SK-N-SH treated with all-trans-retinoic acid at 6 μM for 48 hours (cell line): ENCODE data around the gene GPRC5A.

Source experiments
- ATAC-seq: fragments of 200-7000 bp; cut with Tn5 transposase; 3 replicates; pipeline ENCODE4 v1.9.1; 2020; ENCODE audit warnings: mild to moderate bottlenecking, moderate library complexity
- ARNTL ChIP-seq: fragments of 450-650 bp; formaldehyde crosslinking; IDR thresholded peaks from 2 replicates; pipeline ENCODE4 v1.5.0; 2020; ENCODE audit warnings: low read depth, mild to moderate bottlenecking, moderate library complexity, borderline replicate concordance
- BACH2 ChIP-seq: fragments of 250-450 bp; sonication (Bioruptor Pico); IDR thresholded peaks from 2 replicates; pipeline ENCODE4 v1.9.0; 2021; ENCODE audit warnings: mild to moderate bottlenecking, borderline replicate concordance
- CREB5 ChIP-seq: fragments of 250-450 bp; sonication (Bioruptor Pico); IDR thresholded peaks from 2 replicates; pipeline ENCODE4 v1.5.1; 2020; ENCODE audit warnings: low read depth, mild to moderate bottlenecking, moderate library complexity
- CSDC2 ChIP-seq: fragments of 250-450 bp; sonication (Bioruptor Pico); IDR thresholded peaks from 2 replicates; pipeline ENCODE4 v1.5.0; 2020; ENCODE audit warnings: mild to moderate bottlenecking, moderate library complexity
- CSRNP3 ChIP-seq: fragments of 250-450 bp; sonication (Bioruptor Pico); IDR thresholded peaks from 2 replicates; pipeline ENCODE4 v1.5.1; 2021; ENCODE audit warnings: mild to moderate bottlenecking, moderate library complexity
- ESRRG ChIP-seq: fragments of 250-450 bp; sonication (Bioruptor Pico); IDR thresholded peaks from 2 replicates; pipeline ENCODE4 v1.6.1; 2021; ENCODE audit warnings: mild to moderate bottlenecking
- ISL1 ChIP-seq: fragments of 250-450 bp; sonication (Bioruptor Pico); IDR thresholded peaks from 2 replicates; pipeline ENCODE4 v2.1.2; 2022; ENCODE audit warnings: mild to moderate bottlenecking, moderate library complexity
- PATZ1 ChIP-seq: fragments of 250-450 bp; sonication (Bioruptor Pico); IDR thresholded peaks from 2 replicates; pipeline ENCODE4 v1.8.0; 2020; ENCODE audit warnings: mild to moderate bottlenecking, moderate library complexity, borderline replicate concordance
- PPARA ChIP-seq: fragments of 250-450 bp; sonication (Bioruptor Pico); IDR thresholded peaks from 2 replicates; pipeline ENCODE4 v1.5.0; 2020; ENCODE audit warnings: mild to moderate bottlenecking, borderline replicate concordance
- RARB ChIP-seq: fragments of 250-450 bp; sonication (Bioruptor Pico); IDR thresholded peaks from 2 replicates; pipeline ENCODE4 v1.8.0; 2021; ENCODE audit warnings: mild to moderate bottlenecking, moderate library complexity
- SNAI2 ChIP-seq: fragments of 250-450 bp; sonication (Bioruptor Pico); IDR thresholded peaks from 2 replicates; pipeline ENCODE4 v1.5.0; 2020; ENCODE audit warnings: mild to moderate bottlenecking, moderate library complexity
- TCF4 ChIP-seq: fragments of 250-450 bp; sonication (Bioruptor Pico); IDR thresholded peaks from 2 replicates; pipeline ENCODE4 v1.8.0; 2021; ENCODE audit warnings: mild to moderate bottlenecking, moderate library complexity, borderline replicate concordance
- TOX ChIP-seq: fragments of 250-450 bp; sonication (Bioruptor Pico); IDR thresholded peaks from 2 replicates; pipeline ENCODE4 v1.8.0; 2021; ENCODE audit warnings: mild to moderate bottlenecking, moderate library complexity, borderline replicate concordance
- ZC3H10 ChIP-seq: fragments of 250-450 bp; sonication (Bioruptor Pico); IDR thresholded peaks from 2 replicates; pipeline ENCODE4 v1.5.1; 2021; ENCODE audit warnings: mild to moderate bottlenecking, moderate library complexity
- ZFP3 ChIP-seq: fragments of 250-450 bp; sonication (Bioruptor Pico); IDR thresholded peaks from 2 replicates; pipeline ENCODE4 v1.5.0; 2020; ENCODE audit warnings: mild to moderate bottlenecking, moderate library complexity
- ZFP30 ChIP-seq: fragments of 450-650 bp; formaldehyde crosslinking; IDR thresholded peaks from 2 replicates; pipeline ENCODE4 v1.5.0; 2022; ENCODE audit warnings: mild to moderate bottlenecking, moderate library complexity
- ZNF565 ChIP-seq: fragments of 450-650 bp; formaldehyde crosslinking; conservative IDR thresholded peaks from 2 replicates; pipeline ENCODE4 v1.5.0; 2020; ENCODE audit warnings: low read depth, mild to moderate bottlenecking, moderate library complexity
- ZNF70 ChIP-seq: fragments of 450-650 bp; formaldehyde crosslinking; IDR thresholded peaks from 2 replicates; pipeline ENCODE4 v1.5.0; 2020; ENCODE audit warnings: mild to moderate bottlenecking, moderate library complexity
- ZNF8 ChIP-seq: fragments of 450-650 bp; formaldehyde crosslinking; IDR thresholded peaks from 2 replicates; pipeline ENCODE4 v1.5.0; 2020; ENCODE audit warnings: mild to moderate bottlenecking, moderate library complexity
- TF ChIP-seq, protein P1 (sequence below): fragments of 250-450 bp; sonication (Bioruptor Pico); IDR thresholded peaks from 2 replicates; pipeline ENCODE4 v1.5.0; 2020; ENCODE audit warnings: mild to moderate bottlenecking, moderate library complexity
- TF ChIP-seq, protein P2 (sequence below): fragments of 250-450 bp; sonication (Bioruptor Pico); IDR thresholded peaks from 2 replicates; pipeline ENCODE4 v1.8.0; 2021; ENCODE audit warnings: low read depth, mild to moderate bottlenecking, moderate library complexity, borderline replicate concordance

Gene GPRC5A

DNA sequence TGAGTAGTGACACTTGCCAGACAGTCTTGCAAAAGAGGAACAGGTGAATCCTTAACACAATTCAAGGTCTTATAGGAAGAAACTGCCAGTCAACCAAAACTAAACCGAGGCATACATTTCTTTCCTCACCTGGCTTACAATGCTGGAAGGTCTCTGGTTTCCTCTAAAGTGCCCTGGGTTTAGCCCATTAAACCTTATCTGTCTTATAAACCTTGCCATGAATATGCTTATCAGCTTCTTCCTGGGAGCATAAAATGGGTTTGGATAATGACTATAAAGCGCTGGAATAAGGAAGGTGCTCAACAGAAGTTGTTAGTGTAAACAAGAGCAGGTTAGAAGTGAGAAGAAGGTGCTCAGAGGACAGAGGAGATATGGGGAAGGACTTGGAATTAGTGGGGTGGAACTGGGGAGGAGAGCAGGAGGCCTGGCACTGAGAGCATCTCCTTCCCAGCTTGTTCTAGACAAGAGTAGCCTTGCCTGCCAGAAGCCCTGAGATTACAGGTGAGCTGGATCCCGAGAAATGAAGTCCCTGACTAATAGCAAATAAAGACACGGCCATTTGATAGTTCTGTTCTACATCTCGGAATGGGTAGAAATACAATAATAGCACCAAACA is 14.1 kb upstream of the GPRC5A start:
- TF ChIP-seq BACH2: no peak
- TF ChIP-seq, protein P1, sequence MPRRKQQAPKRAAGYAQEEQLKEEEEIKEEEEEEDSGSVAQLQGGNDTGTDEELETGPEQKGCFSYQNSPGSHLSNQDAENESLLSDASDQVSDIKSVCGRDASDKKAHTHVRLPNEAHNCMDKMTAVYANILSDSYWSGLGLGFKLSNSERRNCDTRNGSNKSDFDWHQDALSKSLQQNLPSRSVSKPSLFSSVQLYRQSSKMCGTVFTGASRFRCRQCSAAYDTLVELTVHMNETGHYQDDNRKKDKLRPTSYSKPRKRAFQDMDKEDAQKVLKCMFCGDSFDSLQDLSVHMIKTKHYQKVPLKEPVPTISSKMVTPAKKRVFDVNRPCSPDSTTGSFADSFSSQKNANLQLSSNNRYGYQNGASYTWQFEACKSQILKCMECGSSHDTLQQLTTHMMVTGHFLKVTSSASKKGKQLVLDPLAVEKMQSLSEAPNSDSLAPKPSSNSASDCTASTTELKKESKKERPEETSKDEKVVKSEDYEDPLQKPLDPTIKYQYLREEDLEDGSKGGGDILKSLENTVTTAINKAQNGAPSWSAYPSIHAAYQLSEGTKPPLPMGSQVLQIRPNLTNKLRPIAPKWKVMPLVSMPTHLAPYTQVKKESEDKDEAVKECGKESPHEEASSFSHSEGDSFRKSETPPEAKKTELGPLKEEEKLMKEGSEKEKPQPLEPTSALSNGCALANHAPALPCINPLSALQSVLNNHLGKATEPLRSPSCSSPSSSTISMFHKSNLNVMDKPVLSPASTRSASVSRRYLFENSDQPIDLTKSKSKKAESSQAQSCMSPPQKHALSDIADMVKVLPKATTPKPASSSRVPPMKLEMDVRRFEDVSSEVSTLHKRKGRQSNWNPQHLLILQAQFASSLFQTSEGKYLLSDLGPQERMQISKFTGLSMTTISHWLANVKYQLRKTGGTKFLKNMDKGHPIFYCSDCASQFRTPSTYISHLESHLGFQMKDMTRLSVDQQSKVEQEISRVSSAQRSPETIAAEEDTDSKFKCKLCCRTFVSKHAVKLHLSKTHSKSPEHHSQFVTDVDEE (CRISPR knock-in tag): no peak
- TF ChIP-seq CSRNP3 (CRISPR knock-in tag): no peak
- TF ChIP-seq CSDC2 (CRISPR knock-in tag): no peak
- TF ChIP-seq ESRRG (CRISPR knock-in tag): no peak
- ATAC-seq: no peak

DNA sequence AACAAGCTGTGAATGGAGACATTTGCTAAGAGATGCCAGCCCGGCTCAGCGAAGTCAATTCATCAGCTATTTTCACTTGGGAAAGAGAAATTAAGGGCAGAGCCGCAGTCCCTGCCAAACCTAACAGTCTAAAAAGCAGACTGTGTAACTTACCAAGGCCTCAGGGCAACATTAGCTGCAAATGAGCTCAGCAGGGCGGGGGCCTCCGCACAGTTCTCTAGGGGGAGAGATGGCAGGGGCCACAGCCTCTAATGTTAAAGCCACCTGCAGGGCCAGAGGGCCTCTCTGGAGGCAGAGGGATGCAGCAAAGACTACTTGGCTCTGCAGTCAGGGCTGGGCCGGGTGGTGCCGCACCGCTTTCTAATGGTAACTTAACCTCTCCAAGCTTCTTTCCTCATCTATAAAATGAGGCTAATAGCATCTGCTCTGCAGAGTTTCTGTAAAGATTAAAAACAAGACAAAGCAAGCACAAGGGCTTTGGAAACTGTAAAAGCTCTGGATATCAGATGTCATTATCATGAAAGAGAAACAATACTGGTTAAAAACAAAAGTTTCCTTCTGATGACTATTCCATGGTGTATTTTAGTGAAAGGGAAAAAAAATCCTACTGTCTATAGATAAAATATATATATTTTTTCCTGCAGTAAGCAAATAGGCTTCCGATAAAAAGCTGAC is 13.4 kb upstream of the GPRC5A start:
- no peak; the same call in 2 of the 3 replicates for ATAC-seq
- no peak for TF ChIP-seq PATZ1 (CRISPR knock-in tag)

- ATAC-seq: no peak
- TF ChIP-seq PPARA (CRISPR knock-in tag): no peak
- no peak for TF ChIP-seq RARB (CRISPR knock-in tag)
- TF ChIP-seq ISL1: no peak
- TF ChIP-seq PATZ1 (CRISPR knock-in tag): no peak
- no peak for TF ChIP-seq ZNF8 (CRISPR knock-in tag)
- no peak for TF ChIP-seq BACH2
- TF ChIP-seq SNAI2: no peak
- no peak for TF ChIP-seq ZC3H10 (CRISPR knock-in tag)
- TF ChIP-seq ZFP3 (CRISPR knock-in tag): no peak
- no peak for TF ChIP-seq ZNF70 (CRISPR knock-in tag)
- TF ChIP-seq ZFP30 (CRISPR knock-in tag): no peak
- TF ChIP-seq, protein P1 (CRISPR knock-in tag): no peak
- TF ChIP-seq ZNF565: no peak
- TF ChIP-seq CSRNP3 (CRISPR knock-in tag): no peak
- TF ChIP-seq, protein P2, sequence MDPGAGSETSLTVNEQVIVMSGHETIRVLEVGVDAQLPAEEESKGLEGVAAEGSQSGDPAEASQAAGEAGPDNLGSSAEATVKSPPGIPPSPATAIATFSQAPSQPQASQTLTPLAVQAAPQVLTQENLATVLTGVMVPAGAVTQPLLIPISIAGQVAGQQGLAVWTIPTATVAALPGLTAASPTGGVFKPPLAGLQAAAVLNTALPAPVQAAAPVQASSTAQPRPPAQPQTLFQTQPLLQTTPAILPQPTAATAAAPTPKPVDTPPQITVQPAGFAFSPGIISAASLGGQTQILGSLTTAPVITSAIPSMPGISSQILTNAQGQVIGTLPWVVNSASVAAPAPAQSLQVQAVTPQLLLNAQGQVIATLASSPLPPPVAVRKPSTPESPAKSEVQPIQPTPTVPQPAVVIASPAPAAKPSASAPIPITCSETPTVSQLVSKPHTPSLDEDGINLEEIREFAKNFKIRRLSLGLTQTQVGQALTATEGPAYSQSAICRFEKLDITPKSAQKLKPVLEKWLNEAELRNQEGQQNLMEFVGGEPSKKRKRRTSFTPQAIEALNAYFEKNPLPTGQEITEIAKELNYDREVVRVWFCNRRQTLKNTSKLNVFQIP (CRISPR knock-in tag): no peak
- no peak for TF ChIP-seq ARNTL (CRISPR knock-in tag)
- no peak for TF ChIP-seq TCF4 (CRISPR knock-in tag)
- TF ChIP-seq CREB5: no peak
- no peak for TF ChIP-seq TOX (CRISPR knock-in tag)
Measured at GRCh38 chr12:12880537-12880936, 10.8 kb upstream of the GPRC5A start.
